Measurements from ENCODE around the gene FOXD4L1. TPM values are rescaled to one million over a fixed set of nuclear protein-coding genes. Genes with fewer than 3 reads are reported as not detected.
"Not testable (repeated sequence)": the region's sequence is repeated elsewhere in the genome, so short reads cannot be mapped to it uniquely, and the experiment has no call there.

FOXD4L1 gene
- total and polyA plus RNA-seq, 9 donors = 0.12 to 0.25 (median 0.19) TPM; not detected in 5

GRCh38 chr2:113528904-113529303 lies 30.4 kb downstream of the FOXD4L1 start:
- DNase-seq; H3K4me3 ChIP-seq; H3K36me3 ChIP-seq; H3K4me1 ChIP-seq (ENCODE audit: insufficient read depth); H3K27ac ChIP-seq; intact Hi-C loops (cut with DNase I); H3K27me3 ChIP-seq; H3K9me3 ChIP-seq: not testable (repeated sequence)
- WGBS, 3 donors = 46 to 52% (median 47%) methylated on average over 3 of the region's 3 CpGs

DNA sequence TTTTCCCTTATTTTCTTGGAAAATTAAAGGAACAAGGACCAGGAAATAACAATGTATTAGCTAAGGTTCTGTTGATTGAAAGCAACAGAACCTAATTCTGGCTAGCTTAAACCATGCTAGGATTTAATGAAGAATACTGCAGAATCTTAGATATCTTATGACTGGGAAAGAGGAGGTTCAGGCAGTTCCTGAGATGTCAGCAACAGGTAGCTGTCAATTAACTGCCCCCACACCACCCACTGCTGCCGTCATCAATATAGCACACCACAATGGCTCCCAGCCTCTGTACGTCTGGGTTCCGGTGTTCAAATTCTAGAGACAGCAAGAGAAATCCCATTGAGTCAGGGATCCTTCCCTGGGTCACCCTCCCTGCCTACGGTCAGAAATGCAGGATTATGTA lies 34.5 kb downstream of the FOXD4L1 start:
- H3K4me3 ChIP-seq; H3K27me3 ChIP-seq; H3K27ac ChIP-seq; H3K4me1 ChIP-seq (ENCODE audit: insufficient read depth); intact Hi-C loops (cut with DNase I); H3K9me3 ChIP-seq; DNase-seq; H3K36me3 ChIP-seq: not testable (repeated sequence)
- 82 to 100% (median 100%) methylated on average over 1 of the region's 4 CpGs for WGBS, 3 donors

DNA sequence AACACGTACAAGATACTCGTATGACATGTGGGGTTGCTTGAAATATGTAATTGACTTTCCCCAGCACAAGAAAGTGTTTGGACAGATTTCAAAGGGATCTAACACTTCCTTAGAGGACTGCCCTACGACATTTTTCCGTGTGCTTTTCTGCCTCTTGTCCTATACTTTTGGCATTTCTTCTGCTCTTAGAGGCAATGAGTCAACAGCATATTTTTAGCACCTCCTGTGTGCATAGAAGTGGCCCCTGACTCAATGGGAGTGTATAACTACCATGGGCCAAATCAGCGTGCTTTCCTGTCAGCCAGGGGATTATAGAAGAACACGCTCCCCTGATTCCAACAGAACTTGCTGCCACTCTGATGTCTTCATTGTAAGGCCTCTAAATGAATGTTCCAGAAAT lies 38.1 kb downstream of the FOXD4L1 start:
- H3K4me3 ChIP-seq; H3K4me1 ChIP-seq (ENCODE audit: insufficient read depth); H3K9me3 ChIP-seq; intact Hi-C loops (cut with DNase I); DNase-seq; H3K27ac ChIP-seq; H3K36me3 ChIP-seq; H3K27me3 ChIP-seq: not testable (repeated sequence)
- 78 to 85% (median 79%) methylated on average over 6 of the region's 6 CpGs for WGBS, 3 donors

- intact Hi-C loops (cut with DNase I); H3K27me3 ChIP-seq; DNase-seq; H3K4me1 ChIP-seq (ENCODE audit: insufficient read depth); H3K9me3 ChIP-seq; H3K4me3 ChIP-seq; H3K36me3 ChIP-seq: not testable (repeated sequence)
- H3K27ac ChIP-seq = peak overlapping the region in 1 of 2 donors; percentile 90
- 11 to 13% (median 12%) methylated on average over 5 of the region's 5 CpGs for WGBS, 3 donors
These were observed 42.4 kb downstream of the FOXD4L1 start for GRCh38 chr2:113540834-113541203.

- Histone ChIP-seq H3K27ac (peak overlapping the region; percentile 81 to 90), H3K4me3 (peak overlapping the region; percentile 62)
- TF ChIP-seq POLR2A (IDR thresholded peaks at IDR 0.05) = peak; percentile 27
- WGBS, 3 donors = 0 to 1% (median 0%) methylated on average over 39 to 71 of the region's 71 CpGs
- H3K27me3 ChIP-seq; H3K4me1 ChIP-seq (ENCODE audit: insufficient read depth); H3K9me3 ChIP-seq; H3K36me3 ChIP-seq; intact Hi-C loops (cut with DNase I): not testable (repeated sequence)
- peak; percentile 35 to 72 (median 61) for DNase-seq
These were observed 42.9 kb downstream of the FOXD4L1 start for GRCh38 chr2:113541204-113541975.

DNA sequence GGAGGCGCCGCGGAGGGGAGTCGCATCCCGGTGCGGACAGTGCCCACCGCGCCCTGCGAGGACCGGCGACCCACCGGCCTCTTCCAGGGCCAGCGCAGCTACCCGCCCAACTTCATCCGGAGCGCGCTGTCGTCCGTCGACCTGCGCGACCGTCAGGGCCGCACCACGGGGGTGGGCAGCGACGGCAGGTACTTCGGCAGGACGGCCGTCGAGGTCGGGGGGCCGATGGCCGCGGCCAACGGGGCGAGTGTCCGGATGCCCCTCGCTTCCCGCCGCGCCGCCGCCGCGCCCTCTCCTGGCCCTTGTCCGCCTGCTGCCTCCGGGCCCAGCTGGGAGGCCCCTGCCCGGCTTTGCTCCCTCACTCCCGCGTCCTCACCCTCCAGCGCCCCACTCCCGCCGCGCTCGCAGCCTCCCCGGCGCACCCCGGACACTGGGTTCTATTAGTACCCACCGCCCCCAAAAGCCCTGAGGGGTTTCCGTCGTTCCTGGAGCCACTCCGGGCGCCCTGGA lies 43.6 kb downstream of the FOXD4L1 start:
- Histone ChIP-seq H3K27ac (peak overlapping the region; percentile 81 to 90), H3K4me3 (peak overlapping the region; percentile 62)
- intact Hi-C loops (cut with DNase I); H3K27me3 ChIP-seq; H3K36me3 ChIP-seq; H3K4me1 ChIP-seq (ENCODE audit: insufficient read depth); H3K9me3 ChIP-seq: not testable (repeated sequence)
- DNase-seq = peak in 1 of 5 donors; percentile 29
- WGBS, 3 donors = 0 to 3% (median 2%) methylated on average over 25 to 57 of the region's 64 CpGs

- intact Hi-C loops (cut with DNase I); H3K9me3 ChIP-seq; H3K27ac ChIP-seq; H3K27me3 ChIP-seq; H3K4me1 ChIP-seq (ENCODE audit: insufficient read depth); H3K36me3 ChIP-seq: not testable (repeated sequence)
- H3K4me3 ChIP-seq = peak overlapping the region; percentile 62
- 5 to 19% (median 17%) methylated on average over 3 to 5 of the region's 9 CpGs for WGBS, 3 donors
- peak in 3 of 5 donors; percentile 9 to 50 (median 41) for DNase-seq
These were observed 44.1 kb downstream of the FOXD4L1 start for GRCh38 chr2:113542529-113542928.

Other genes with a start within 250 kb of the FOXD4L1 start
- gene PAX8, start 219.7 kb upstream of the FOXD4L1 start, total RNA-seq = 10 to 100 TPM in 4 of 7 donors, 1 to 10 TPM in 1, under 1 TPM in 2; 0.15 to 90.1 (median 10.1) TPM
- gene PAX8, start 219.7 kb upstream of the FOXD4L1 start, polyA plus RNA-seq = 1 to 10 TPM; 2.0 to 2.2 TPM
- gene ZNG1B, start 61.0 kb upstream of the FOXD4L1 start, total RNA-seq = 10 to 100 TPM; 21.1 to 31.2 (median 27.5) TPM
- gene ZNG1B, start 61.0 kb upstream of the FOXD4L1 start, polyA plus RNA-seq = 10 to 100 TPM; 18.0 to 28.4 TPM
- gene RABL2A, start 128.6 kb downstream of the FOXD4L1 start, total RNA-seq = 10 to 100 TPM in 6 of 7 donors, 1 to 10 TPM in 1; 9.5 to 32.9 (median 22.3) TPM
- 10 to 100 TPM; 15.0 to 22.1 TPM for gene RABL2A, start 128.6 kb downstream of the FOXD4L1 start, polyA plus RNA-seq